Measurements from ENCODE around the gene BACH2.
A peak's percentile ranks its signal among the peaks of the same experiment; 100 is the strongest.
"Not testable (repeated sequence)": the region's sequence is repeated elsewhere in the genome, so short reads cannot be mapped to it uniquely, and the experiment has no call there.

BACH2 gene

GRCh38 chr6:90233213-90233612, 63.4 kb downstream of the BACH2 start:
- no peak for FAIRE-seq

DNA sequence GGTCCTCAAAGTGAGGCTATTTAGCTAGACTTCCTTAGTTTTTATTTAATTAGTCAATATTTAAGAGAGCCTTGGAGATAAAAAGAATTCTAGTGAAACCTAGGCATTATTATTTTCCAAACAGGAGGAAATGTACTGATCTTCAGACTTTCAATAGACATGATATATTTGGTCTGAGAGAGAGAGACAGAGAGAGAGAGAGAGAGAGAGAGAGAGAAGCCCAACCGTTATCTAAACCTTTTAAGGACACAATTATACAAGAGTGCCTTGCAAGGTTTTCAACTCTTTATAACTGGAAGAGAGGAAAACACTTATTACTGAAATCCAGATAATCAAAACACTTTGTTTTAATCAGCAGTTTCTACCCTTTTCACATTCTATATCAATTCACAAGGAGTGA, 64.8 kb downstream of the BACH2 start:
- no peak for FAIRE-seq

- no peak for FAIRE-seq
Observed at GRCh38 chr6:90231308-90231707, 65.3 kb downstream of the BACH2 start.

- no peak for FAIRE-seq
Observed at GRCh38 chr6:90230548-90231215, 66.0 kb downstream of the BACH2 start.

DNA sequence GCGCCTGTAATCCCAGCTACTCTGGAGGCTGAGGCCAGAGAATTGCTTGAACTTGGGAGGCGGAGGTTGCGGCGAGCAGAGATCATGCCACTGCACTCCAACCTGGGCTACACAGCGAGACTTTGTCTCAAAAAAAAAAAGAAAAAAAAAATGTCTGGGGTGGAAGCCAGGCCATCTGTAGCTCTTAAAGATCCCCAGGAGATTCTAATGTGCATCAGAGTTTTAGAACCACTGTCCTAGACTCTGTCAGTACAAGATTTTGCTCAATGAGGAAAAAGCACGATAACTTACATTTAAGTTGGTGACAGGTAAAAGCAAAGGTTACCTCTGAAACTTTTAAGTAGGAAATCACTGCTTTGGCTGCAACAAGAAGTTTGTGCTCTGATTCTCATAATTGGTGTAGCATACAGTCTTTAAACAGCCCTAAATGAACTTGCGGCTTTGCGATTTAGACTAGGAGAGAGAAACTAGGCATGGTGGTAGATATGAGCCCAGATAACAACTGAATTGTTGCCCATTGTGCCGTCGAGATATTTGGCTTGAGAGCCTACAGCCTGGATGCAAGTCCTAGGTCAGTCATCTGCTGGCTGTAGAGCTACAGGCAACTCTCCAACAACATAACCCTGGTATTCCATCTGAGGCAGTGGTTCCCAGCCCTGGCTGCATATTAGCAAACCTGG, 67.2 kb downstream of the BACH2 start:
- no peak for FAIRE-seq

DNA sequence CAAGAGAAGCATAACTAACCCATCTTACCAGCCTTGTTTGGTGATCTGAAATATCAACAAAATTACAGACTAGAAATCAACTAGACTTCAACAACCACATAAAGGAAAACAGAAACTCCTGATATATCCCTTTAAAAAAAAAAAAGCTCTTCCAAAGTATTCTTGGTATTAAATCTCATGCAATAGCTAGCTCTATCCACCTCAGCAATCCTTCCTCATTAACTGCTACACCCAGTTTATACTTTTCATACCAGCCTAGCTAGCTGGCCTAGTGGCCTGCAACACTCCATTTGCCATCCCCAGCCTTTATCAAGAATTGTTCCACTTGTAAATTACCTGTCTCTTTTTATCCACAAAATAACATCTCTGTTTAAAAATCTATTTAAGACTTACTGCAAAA, 69.0 kb downstream of the BACH2 start:
- no peak for FAIRE-seq

GRCh38 chr6:90227213-90227612, 69.4 kb downstream of the BACH2 start:
- FAIRE-seq: no peak

- FAIRE-seq: no peak
Observed at GRCh38 chr6:90226257-90226656, 70.4 kb downstream of the BACH2 start.

DNA sequence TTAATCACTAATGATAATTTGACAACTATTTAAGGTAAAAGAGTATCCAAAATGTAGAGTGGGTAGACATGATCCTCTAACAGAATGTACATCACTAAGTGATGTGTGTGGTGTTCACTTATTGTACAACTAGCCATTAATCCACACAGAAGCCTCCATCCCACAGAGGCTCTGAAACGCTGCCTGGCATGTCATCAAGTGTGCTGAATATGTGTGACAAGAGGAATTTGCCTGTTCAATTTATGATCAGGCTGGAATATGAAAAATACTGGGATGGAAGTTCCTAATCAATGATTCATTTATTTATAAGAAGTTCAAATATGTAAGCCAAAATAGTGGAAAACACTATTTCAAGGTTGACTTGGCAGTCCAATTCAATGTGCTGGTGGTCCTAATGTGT, 72.4 kb downstream of the BACH2 start:
- FAIRE-seq: no peak

- no peak for FAIRE-seq
Observed at GRCh38 chr6:90222724-90223198, 73.9 kb downstream of the BACH2 start.

- no peak for FAIRE-seq
Observed at GRCh38 chr6:90222008-90222407, 74.6 kb downstream of the BACH2 start.

DNA sequence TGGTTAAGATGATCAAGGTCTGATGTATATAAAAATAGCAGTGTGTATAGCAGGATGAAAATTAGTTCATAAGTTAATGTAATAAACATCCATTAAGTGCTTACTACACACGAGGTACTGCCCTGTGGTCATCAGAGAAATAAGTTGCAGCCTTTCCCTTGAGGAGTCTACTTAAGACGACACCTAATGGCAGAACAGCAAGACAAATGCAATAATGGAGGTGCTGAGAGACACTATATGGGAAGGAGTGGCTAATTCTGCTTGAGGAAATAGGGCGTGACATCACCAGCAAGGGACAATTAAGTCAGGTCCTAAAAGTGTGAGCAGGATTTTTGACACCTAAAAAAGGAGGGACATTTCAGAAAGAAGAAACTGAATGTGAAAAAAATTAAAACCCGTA, 75.2 kb downstream of the BACH2 start:
- FAIRE-seq: no peak

- no peak for FAIRE-seq
Observed at GRCh38 chr6:90220273-90220672, 76.4 kb downstream of the BACH2 start.

DNA sequence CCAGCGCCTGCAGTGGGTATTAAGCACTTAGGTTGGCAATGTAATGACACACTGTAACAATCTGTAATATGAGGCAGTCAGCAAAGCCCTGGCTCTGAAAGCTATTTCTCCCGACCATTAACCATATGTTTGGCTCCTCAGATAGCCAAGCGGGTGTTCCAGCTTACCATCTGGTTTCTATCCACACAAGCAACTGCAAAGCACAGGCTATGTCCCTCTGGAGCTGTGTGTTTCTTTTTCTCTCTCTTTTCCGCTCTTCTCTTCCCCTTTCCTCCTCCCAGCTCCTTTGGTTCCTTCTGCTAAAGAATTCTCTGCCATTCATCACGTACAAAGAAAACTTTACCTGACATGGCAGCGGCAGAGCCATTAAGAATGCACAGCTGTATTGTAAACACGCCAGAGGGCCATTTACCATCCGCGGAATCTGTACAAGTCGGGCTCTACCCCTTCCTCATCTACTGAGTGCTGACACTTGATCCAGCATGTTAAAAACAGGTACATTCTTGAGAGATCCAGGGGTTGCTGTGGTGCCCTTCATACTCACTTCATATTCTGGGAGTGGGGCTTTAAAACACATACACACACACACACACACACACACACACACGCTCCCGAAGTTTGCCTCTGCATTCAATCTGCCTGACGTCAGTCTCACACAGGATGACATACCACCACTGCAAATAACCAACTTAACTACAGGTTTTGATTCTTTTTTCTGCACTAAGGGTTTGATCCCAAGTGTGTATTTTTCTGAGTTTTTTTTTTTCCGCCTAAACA, 77.2 kb downstream of the BACH2 start:
- FAIRE-seq: peak; percentile 31

DNA sequence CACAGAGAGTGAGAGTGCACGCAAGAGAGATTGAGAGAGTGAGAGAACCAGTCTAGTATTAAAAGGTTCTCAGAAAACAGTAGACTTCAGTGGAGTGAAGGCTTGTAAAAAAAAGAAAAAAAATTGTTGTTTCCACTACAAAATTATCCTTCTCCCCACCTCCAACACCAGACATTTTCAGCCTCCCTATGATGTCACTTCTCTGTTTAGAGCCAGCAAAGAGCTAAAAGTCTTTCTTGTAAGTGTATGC, 77.8 kb downstream of the BACH2 start:
- FAIRE-seq: no peak

DNA sequence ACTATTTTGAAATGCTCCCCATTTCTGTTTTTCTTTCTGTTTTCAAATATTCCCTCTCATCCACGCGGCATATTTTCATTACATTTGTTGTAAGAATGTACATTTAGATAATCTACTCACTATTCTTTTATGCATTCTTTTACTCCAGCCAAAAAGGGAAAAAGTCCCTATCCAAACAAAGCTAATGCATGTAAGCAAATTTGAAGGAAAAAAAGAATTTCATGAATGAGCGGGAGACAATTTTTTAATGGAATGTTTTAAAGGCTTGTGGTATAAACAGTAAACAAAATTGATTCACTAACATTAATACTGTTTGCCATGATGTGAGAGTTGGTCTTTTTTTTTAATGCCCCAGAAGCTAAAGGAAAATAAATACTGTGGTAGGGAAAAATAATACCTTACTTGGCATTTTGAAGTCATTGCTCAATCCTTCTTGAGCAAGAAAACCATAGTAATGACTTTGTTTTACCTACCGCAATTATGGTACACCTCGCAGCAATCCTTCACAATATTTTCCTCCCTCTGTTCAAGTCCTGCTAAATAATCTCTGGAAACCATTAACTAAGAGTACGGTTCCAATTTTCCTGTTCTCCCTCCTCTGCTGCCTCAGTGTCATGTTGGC, 79.0 kb downstream of the BACH2 start:
- FAIRE-seq: peak; percentile 79

GRCh38 chr6:90216072-90216977, 80.3 kb downstream of the BACH2 start:
- FAIRE-seq: peak; percentile 93

GRCh38 chr6:90214966-90215365, 81.7 kb downstream of the BACH2 start:
- FAIRE-seq: no peak

DNA sequence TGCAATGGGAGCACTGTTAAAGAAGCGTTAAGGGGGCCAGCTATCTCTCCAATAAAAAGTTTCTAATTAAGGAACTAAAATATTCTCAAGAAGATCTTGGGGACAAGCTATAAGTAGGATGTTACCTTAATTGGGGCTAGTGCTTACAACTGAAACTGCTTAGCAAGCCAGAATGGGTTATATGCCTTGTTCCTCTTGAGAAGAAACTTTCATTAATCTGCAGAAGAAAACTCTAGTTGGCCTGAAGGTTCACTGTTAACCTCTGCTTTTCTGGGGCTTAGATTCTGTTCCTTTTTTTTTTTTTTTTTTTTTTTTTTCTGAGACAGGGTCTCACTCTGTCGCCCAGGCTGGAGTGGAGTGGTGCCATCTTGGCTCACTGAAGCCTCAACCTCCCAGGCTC, 82.2 kb downstream of the BACH2 start:
- no peak for FAIRE-seq

GRCh38 chr6:90212274-90212673, 84.4 kb downstream of the BACH2 start:
- no peak for FAIRE-seq

GRCh38 chr6:90209527-90209926, 87.1 kb downstream of the BACH2 start:
- no peak for FAIRE-seq

GRCh38 chr6:90208690-90209089, 88.0 kb downstream of the BACH2 start:
- not testable (repeated sequence) for FAIRE-seq

Measured in endometrium (tissue), 2 donors.